K562 (cell line): Measurements from ENCODE around the gene HPX. TPM values are rescaled to one million over a fixed set of nuclear protein-coding genes. Genes with fewer than 3 reads are reported as not detected.

Experiments used
- ARID3B ChIP-seq: fragments of 250-450 bp; sonication (Bioruptor Pico); IDR thresholded peaks from 2 replicates; pipeline ENCODE4 v1.4.0; 2020; ENCODE audit warnings: borderline replicate concordance
- BCL6 ChIP-seq: fragments of 250-450 bp; sonication (Bioruptor Pico); IDR thresholded peaks from 2 replicates; pipeline ENCODE4 v1.4.0; 2020
- BCOR ChIP-seq: fragments of 450-650 bp; IDR thresholded peaks from 2 replicates; pipeline ENCODE4 v1.6.1; 2016
- COPS2 ChIP-seq: fragments of 450-650 bp; conservative IDR thresholded peaks from 2 replicates; pipeline ENCODE4 v1.6.1; 2016; ENCODE audit warnings: mild to moderate bottlenecking, moderate library complexity
- CTCF ChIP-seq, 3 experiments: IDR thresholded peaks in 2 of 3; conservative IDR thresholded peaks in 1 of 3; 2 replicates each; pipeline ENCODE4 v1.5.1; 2011 to 2012; ENCODE audit warnings: low read length in 3 of 3, mild to moderate bottlenecking in 3 of 3, control low read depth in 2 of 3, improper control_type of control experiment in 1 of 3, inconsistent platforms in 1 of 3, low read depth in 1 of 3, mixed read lengths in 1 of 3, moderate library complexity in 1 of 3; ENCODE audit not compliant: insufficient read depth in 2 of 3
- CTCFL ChIP-seq: IDR thresholded peaks from 2 replicates; pipeline ENCODE4 v1.6.1; 2011; ENCODE audit warnings: borderline replicate concordance, low read depth, mild to moderate bottlenecking, moderate library complexity, low read length; ENCODE audit not compliant: insufficient read depth, poor library complexity, severe bottlenecking
- HIVEP1 ChIP-seq: fragments of 250-450 bp; sonication (Bioruptor Pico); IDR thresholded peaks from 2 replicates; pipeline ENCODE4 v1.4.0; 2020; ENCODE audit warnings: mild to moderate bottlenecking
- HNRNPUL1 ChIP-seq: fragments of 200-400 bp; formaldehyde crosslinking; IDR thresholded peaks from 2 replicates; pipeline ENCODE4 v1.6.1; 2017; ENCODE audit warnings: low read length
- MAZ ChIP-seq, 2 experiments: fragments of 450-650 bp in 1 of 2; sonication (generic) in 1 of 2; formaldehyde crosslinking; IDR thresholded peaks in 1 of 2; conservative IDR thresholded peaks in 1 of 2; 2 replicates each; pipeline versions ENCODE4 v1.4.0 to v1.5.0; 2020; ENCODE audit warnings: mild to moderate bottlenecking in 1 of 2, missing genetic modification reagents in 1 of 2
- PTBP1 ChIP-seq: fragments of 200-400 bp; formaldehyde crosslinking; IDR thresholded peaks from 2 replicates; pipeline ENCODE4 v1.6.1; 2017; ENCODE audit warnings: low read depth, low read length
- PURB ChIP-seq: sonication (generic); formaldehyde crosslinking; IDR thresholded peaks from 2 replicates; pipeline ENCODE4 v1.9.0; 2021; ENCODE audit warnings: low read depth, mild to moderate bottlenecking, missing genetic modification reagents
- SREBF1 ChIP-seq: fragments of 150-350 bp; IDR thresholded peaks from 2 replicates; pipeline ENCODE4 v1.6.1; 2014; ENCODE audit warnings: antibody characterized with exemption, low read depth, low read length, borderline replicate concordance
- STAG1 ChIP-seq: sonication (generic); formaldehyde crosslinking; IDR thresholded peaks from 2 replicates; pipeline ENCODE4 v1.5.0; 2020; ENCODE audit warnings: missing genetic modification reagents, borderline replicate concordance
- TRIM25 ChIP-seq: fragments of 450-650 bp; IDR thresholded peaks from 2 replicates; pipeline ENCODE4 v1.7.0; 2016; ENCODE audit warnings: borderline replicate concordance
- YBX1 ChIP-seq: fragments of 450-650 bp; IDR thresholded peaks from 2 replicates; pipeline ENCODE4 v1.7.1; 2016; ENCODE audit warnings: mild to moderate bottlenecking
- ZC3H8 ChIP-seq: fragments of 450-650 bp; IDR thresholded peaks from 2 replicates; pipeline ENCODE4 v1.6.1; 2017
- polyA plus RNA-seq, 8 experiments: library from polyadenylated mRNA; depleted of rRNA in 4 of 8; stranded (reverse) in 5 of 8; unstranded in 3 of 8; fragments of >200 nt; fragmentation: Nextera tagmentation in 2 of 8; fragmentation: Illumina TruSeq in 1 of 8; extraction: Ambion mirVana in 2 of 8; extraction: Trizol in 1 of 8; gene quantifications; 2 replicates each; pipeline versions ENCODE4 v1.2.1 to v1.2.3, GENCODE V29; 2011 to 2014; ENCODE audit warnings: inconsistent platforms in 1 of 8, missing spikeins in 1 of 8
- total RNA-seq, 7 experiments: library from RNA; depleted of rRNA in 6 of 7; stranded (reverse); fragments of >200 nt in 6 of 7; fragmentation: Illumina TruSeq in 2 of 7; extraction: Trizol in 2 of 7; gene quantifications; 2 replicates each; pipeline versions ENCODE4 v1.2.1 to v1.2.3, GENCODE V29; 2011 to 2021; ENCODE audit warnings: low replicate concordance in 1 of 7

The HPX gene
- total and polyA plus RNA-seq, 9 of the 15 experiments (the other 6 are each of a cell fraction or from before 2014, with no cell fraction given) = 0.12 to 1.2 (median 0.49) TPM; not detected in 1

GRCh38 chr11:6419009-6419631 lies 21.7 kb downstream of the HPX start, which contains the start of gene APBB1 (continued):
- TF ChIP-seq TRIM25 (no peak), CTCF (IDR thresholded peaks at IDR 0.05 in 2 of 3, conservative IDR thresholded peaks at IDR 0.05 in 1 of 3; ENCODE audit: insufficient read depth in 2 of 3, low read depth in 1 of 3, low read length in 3 of 3) (0 out of 6 replicates have a peak, but pooled peaks of 2 of the 3 experiments have one; percentile 8 to 16), HIVEP1 (CRISPR knock-in tag) (no peak), HNRNPUL1 (no peak), PTBP1 (no peak), CTCFL (no peak), BCOR (no peak), YBX1 (no peak), BCL6 (CRISPR knock-in tag) (no peak), ARID3B (CRISPR knock-in tag) (no peak), SREBF1 (no peak), STAG1 (CRISPR knock-in tag) (0 out of 2 replicates have a peak, but pooled peaks have one; percentile 32), ZC3H8 (no peak), MAZ (CRISPR knock-in tag; conservative IDR thresholded peaks at IDR 0.05 in 1 of 2, IDR thresholded peaks at IDR 0.05 in 1 of 2) (peak; percentile 54 to 85), PURB (CRISPR knock-in tag) (no peak), COPS2 (no peak)
